ENCODE measurements around the gene ZNF282.
"Not testable (repeated sequence)": the region's sequence is repeated elsewhere in the genome, so short reads cannot be mapped to it uniquely, and the experiment has no call there.

ZNF282 gene

DNA sequence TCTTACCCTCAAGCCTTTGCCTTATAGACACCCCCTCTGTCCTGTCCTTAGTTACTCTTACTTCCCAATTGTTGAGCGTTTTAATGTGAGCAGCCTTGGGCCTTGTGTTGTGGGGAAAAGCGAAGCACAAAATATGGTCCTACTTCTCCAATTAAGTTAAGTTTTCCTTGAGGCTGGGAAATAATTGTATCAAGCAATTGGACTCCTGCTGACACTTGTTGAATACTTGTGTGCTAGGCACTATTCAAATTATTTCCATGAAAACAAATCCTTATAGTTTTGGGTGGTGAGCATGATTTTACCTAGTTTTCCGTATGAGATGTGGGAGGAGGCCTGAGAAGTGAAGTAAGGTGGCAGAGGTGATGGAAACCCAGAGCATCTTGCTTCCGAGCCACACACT, 61.2 kb downstream of the ZNF282 start:
- no peak for DNase-seq (ENCODE audit: low read depth)

GRCh38 chr7:149257146-149257545, 61.8 kb downstream of the ZNF282 start:
- DNase-seq (ENCODE audit: low read depth) = no peak

DNA sequence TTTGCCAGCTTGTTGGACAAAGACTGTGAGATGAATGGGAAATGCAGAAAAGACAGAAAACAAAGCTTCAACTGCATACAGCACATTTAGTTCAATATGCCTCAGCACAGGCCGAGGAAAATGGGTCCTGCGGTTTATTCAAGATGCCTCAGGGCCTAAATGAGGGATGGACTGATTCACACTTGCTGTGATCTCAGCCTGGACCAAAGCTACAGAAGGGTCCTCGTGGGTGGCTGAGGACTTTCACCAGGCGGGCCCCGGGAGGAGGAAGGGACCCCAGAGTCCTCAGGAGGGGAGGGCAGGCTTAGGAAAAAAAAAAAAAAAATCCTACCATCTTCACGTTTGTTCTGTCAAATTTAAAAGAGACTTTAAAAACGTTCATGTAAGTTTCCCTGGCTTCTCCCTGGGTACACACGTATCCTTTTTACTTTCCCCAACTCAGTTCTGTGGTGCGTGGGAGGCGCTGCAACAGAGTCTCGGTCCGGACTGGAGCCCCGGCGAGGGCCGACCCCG, 66.0 kb downstream of the ZNF282 start:
- no peak for DNase-seq (ENCODE audit: low read depth)

GRCh38 chr7:149261829-149262617, 66.7 kb downstream of the ZNF282 start, which contains the start of gene ZNF783:
TSS of gene ZNF783 (plus strand) at chr7:149262196. CDS start at chr7:149262334, 138 bp downstream.
- peak; percentile 72 for DNase-seq (ENCODE audit: low read depth)

DNA sequence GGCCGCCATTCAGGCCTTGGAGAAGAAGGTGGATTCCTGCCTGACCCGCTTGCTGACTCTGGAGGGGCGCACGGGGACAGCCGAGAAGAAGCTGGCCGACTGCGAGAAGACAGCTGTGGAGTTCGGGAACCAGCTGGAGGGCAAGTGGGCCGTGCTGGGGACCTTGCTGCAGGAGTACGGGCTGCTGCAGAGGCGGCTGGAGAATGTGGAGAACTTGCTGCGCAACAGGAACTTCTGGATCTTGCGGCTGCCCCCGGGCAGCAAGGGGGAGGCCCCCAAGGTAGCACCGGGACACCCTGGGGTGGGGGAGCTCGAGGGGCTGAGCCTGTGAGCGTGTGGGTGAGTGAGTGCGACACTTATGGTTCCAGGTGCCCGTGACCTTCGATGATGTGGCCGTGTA, 71.1 kb downstream of the ZNF282 start:
- DNase-seq (ENCODE audit: low read depth) = no peak

GRCh38 chr7:149267733-149268132, 72.4 kb downstream of the ZNF282 start:
- DNase-seq (ENCODE audit: low read depth) = no peak

DNA sequence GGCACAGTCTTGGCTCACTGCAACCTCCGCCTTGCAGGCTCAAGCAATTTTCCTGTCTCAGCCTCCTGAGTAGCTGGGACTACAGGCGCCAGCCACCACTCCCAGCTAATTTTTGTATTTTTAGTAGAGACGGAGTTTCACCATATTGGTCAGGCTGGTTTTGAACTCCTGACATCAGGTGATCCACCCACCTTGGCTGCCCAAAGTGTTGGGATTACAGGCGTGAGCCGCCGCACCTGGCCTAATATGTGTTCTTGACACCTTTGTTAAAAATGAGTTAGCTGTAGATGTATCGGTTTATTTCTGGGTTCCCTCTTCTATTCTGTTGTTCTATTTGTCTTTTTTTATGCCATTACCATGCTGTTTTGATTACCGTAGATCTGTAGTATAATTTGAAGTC, 79.1 kb downstream of the ZNF282 start:
- DNase-seq (ENCODE audit: low read depth) = not testable (repeated sequence)
